Keratinocyte (primary cell): ENCODE data around the gene PTPN6. TPM values are rescaled to one million over a fixed set of nuclear protein-coding genes. Genes with fewer than 3 reads are reported as not detected.

Source experiments
- DNase-seq: peaks from one replicate; pipeline ENCODE4 v3.0.0-alpha.2; 2011; ENCODE audit warnings: low read depth, missing footprints, low spot score
- FAIRE-seq: peaks from 2 replicates; lab custom pipeline; 2011; peaks lifted over from hg19 to GRCh38; lab: Jason Lieb, UNC
- H2AFZ ChIP-seq: 2 replicates; pipeline ENCODE4 v1.6.0; 2012; ENCODE audit warnings: low read length, control low read depth, inconsistent platforms; ENCODE audit not compliant: control insufficient read depth
- H3K27ac ChIP-seq: 2 replicates; pipeline ENCODE4 v1.5.1; 2011; ENCODE audit warnings: low read length; ENCODE audit not compliant: control insufficient read depth, insufficient read depth
- H3K27me3 ChIP-seq: 3 replicates; pipeline ENCODE4 v1.6.0; 2011; ENCODE audit warnings: low read length; ENCODE audit not compliant: control insufficient read depth, insufficient read depth; ENCODE audit errors: extremely low read depth
- H3K36me3 ChIP-seq, 2 experiments: 2 replicates in 1 of 2; 3 replicates in 1 of 2; pipeline ENCODE4 v1.5.1; 2011; ENCODE audit warnings: low read length in 2 of 2, mild to moderate bottlenecking in 1 of 2; ENCODE audit not compliant: control insufficient read depth in 2 of 2, insufficient read depth in 2 of 2; ENCODE audit errors: extremely low read depth in 1 of 2
- H3K4me1 ChIP-seq: 3 replicates; pipeline ENCODE4 v1.5.1; 2011; ENCODE audit warnings: low read length; ENCODE audit not compliant: control insufficient read depth, insufficient read depth; ENCODE audit errors: extremely low read depth
- H3K4me2 ChIP-seq: 3 replicates; pipeline ENCODE4 v1.6.0; 2011; ENCODE audit warnings: low read depth, low read length; ENCODE audit not compliant: control insufficient read depth, insufficient read depth; ENCODE audit errors: extremely low read depth
- H3K4me3 ChIP-seq, 3 experiments: fragments of 200-600 bp in 1 of 3; sonication (generic) in 1 of 3; 2 replicates in 2 of 3; 3 replicates in 1 of 3; pipeline ENCODE4 v1.5.1; 2011 to 2016; ENCODE audit warnings: low read length in 3 of 3, mild to moderate bottlenecking in 3 of 3, control low read depth in 2 of 3, inconsistent platforms in 1 of 3, low read depth in 1 of 3, mixed read lengths in 1 of 3, mixed run types in 1 of 3, moderate library complexity in 1 of 3; ENCODE audit not compliant: control insufficient read depth in 2 of 3, insufficient read depth in 2 of 3; ENCODE audit errors: extremely low read depth in 1 of 3
- H3K79me2 ChIP-seq: 2 replicates; pipeline ENCODE4 v1.6.0; 2012; ENCODE audit warnings: low read length; ENCODE audit not compliant: control insufficient read depth, insufficient read depth
- H3K9ac ChIP-seq: 3 replicates; pipeline ENCODE4 v1.6.0; 2011; ENCODE audit warnings: low read length; ENCODE audit not compliant: control insufficient read depth, insufficient read depth; ENCODE audit errors: extremely low read depth
- H3K9me1 ChIP-seq: 3 replicates; pipeline ENCODE4 v1.6.0; 2011; ENCODE audit warnings: low read length; ENCODE audit not compliant: control insufficient read depth, insufficient read depth; ENCODE audit errors: extremely low read depth
- H3K9me3 ChIP-seq: 2 replicates; pipeline ENCODE4 v1.5.1; 2012; ENCODE audit warnings: low read depth, low read length; ENCODE audit not compliant: control insufficient read depth
- H4K20me1 ChIP-seq: 3 replicates; pipeline ENCODE4 v1.6.0; 2011; ENCODE audit warnings: low read length; ENCODE audit not compliant: control insufficient read depth, insufficient read depth; ENCODE audit errors: extremely low read depth
- CTCF ChIP-seq, 3 experiments: IDR thresholded peaks in 1 of 3; conservative IDR thresholded peaks in 1 of 3; optimal IDR thresholded peaks in 1 of 3; 2 replicates in 2 of 3; 3 replicates in 1 of 3; pipeline versions ENCODE3 to v1.5.1; 2011; ENCODE audit warnings: low read length in 3 of 3, mild to moderate bottlenecking in 3 of 3, moderate library complexity in 2 of 3, control low read depth in 1 of 3, inconsistent platforms in 1 of 3; ENCODE audit not compliant: insufficient read depth in 2 of 3; ENCODE audit errors: extremely low read depth in 1 of 3
- EZH2 ChIP-seq: IDR thresholded peaks from one replicate; pipeline ENCODE4 v1.6.1; 2012; ENCODE audit warnings: inconsistent platforms, mild to moderate bottlenecking, low read length, moderate library complexity
- dilution Hi-C: fragments of 300-500 bp; cut with MboI; formaldehyde crosslinking; loops from one replicate; pipeline ENCODE4 v1.7.0; 2020; ENCODE audit warnings: low sequenced_read_pairs; ENCODE audit not compliant: extremely low pct_ligation_motif_present
- polyA plus RNA-seq, 5 experiments: library from polyadenylated mRNA; depleted of rRNA in 3 of 5; stranded (reverse) in 3 of 5; stranded (forward) in 1 of 5; unstranded in 1 of 5; fragments of >200 nt; gene quantifications; 1 replicate in 1 of 5; 2 replicates in 3 of 5; 3 replicates in 1 of 5; pipeline versions ENCODE4 v1.2.1 to v1.2.3, GENCODE V29; 2011 to 2012; ENCODE audit warnings: missing spikeins in 2 of 5, low read depth in 1 of 5, low replicate concordance in 1 of 5

The PTPN6 gene
- polyA plus RNA-seq, 1 donor (not counting 4 experiments of a cell fraction or from before 2014, with no cell fraction given) = 18.7 TPM

GRCh38 chr12:6959058-6959804 lies 8.1 kb downstream of the PTPN6 start:
- TF ChIP-seq CTCF (optimal IDR thresholded peaks at IDR 0.05 in 1 of 3, IDR thresholded peaks at IDR 0.05 in 1 of 3, conservative IDR thresholded peaks at IDR 0.05 in 1 of 3; ENCODE audit: extremely low read depth in 1 of 3, insufficient read depth in 2 of 3, low read length in 3 of 3) = no peak
- no peak for TF ChIP-seq EZH2
- no peaks in the 10 kb centered on the region for H3K9me1 ChIP-seq
- no peaks in the 10 kb centered on the region for H4K20me1 ChIP-seq
- no peak overlapping the region for H3K4me2 ChIP-seq
- H3K27me3 ChIP-seq = no peaks in the 10 kb centered on the region
- peaks cover 36% of the 10 kb centered on the region for H3K4me1 ChIP-seq
- no peak overlapping the region for H3K27ac ChIP-seq
- H3K9ac ChIP-seq = no peak overlapping the region
- no peak overlapping the region for H3K4me3 ChIP-seq
- FAIRE-seq = no peak
- H3K79me2 ChIP-seq = peaks cover 15% of the 10 kb centered on the region
- dilution Hi-C loops = no loop called here
- no peak for DNase-seq
- H3K9me3 ChIP-seq = no peaks in the 10 kb centered on the region
- peaks cover 3 to 4% of the 10 kb centered on the region in 2 experiments for H3K36me3 ChIP-seq
- H2AFZ ChIP-seq = no peak overlapping the region

- no peak overlapping the region for H3K4me2 ChIP-seq
- H3K4me1 ChIP-seq = peaks cover 43% of the 10 kb centered on the region
- no peak for TF ChIP-seq CTCF (optimal IDR thresholded peaks at IDR 0.05 in 1 of 3, IDR thresholded peaks at IDR 0.05 in 1 of 3, conservative IDR thresholded peaks at IDR 0.05 in 1 of 3; ENCODE audit: extremely low read depth in 1 of 3, insufficient read depth in 2 of 3, low read length in 3 of 3)
- TF ChIP-seq EZH2 = no peak
- H3K36me3 ChIP-seq = peaks cover 3 to 12% of the 10 kb centered on the region in 2 experiments
- H3K79me2 ChIP-seq = peaks cover 23% of the 10 kb centered on the region
- no peaks in the 10 kb centered on the region for H3K9me3 ChIP-seq
- no peak overlapping the region for H2AFZ ChIP-seq
- dilution Hi-C loops = no loop called here
- H3K27ac ChIP-seq = no peak overlapping the region
- FAIRE-seq = no peak
- no peak overlapping the region for H3K4me3 ChIP-seq
- no peak overlapping the region for H3K9ac ChIP-seq
- DNase-seq = no peak
- H4K20me1 ChIP-seq = peaks cover 6% of the 10 kb centered on the region
- no peaks in the 10 kb centered on the region for H3K9me1 ChIP-seq
- no peaks in the 10 kb centered on the region for H3K27me3 ChIP-seq
Observed at GRCh38 chr12:6959805-6960592, 8.8 kb downstream of the PTPN6 start.
